Measurements from ENCODE around the gene BTBD16. TPM values are rescaled to one million over a fixed set of nuclear protein-coding genes. Genes with fewer than 3 reads are reported as not detected.

Gene BTBD16
- total and polyA plus RNA-seq, 10 of the 15 experiments (the other 5 are each of a cell fraction or from before 2014, with no cell fraction given) = 0.11 TPM; not detected in 9

DNA sequence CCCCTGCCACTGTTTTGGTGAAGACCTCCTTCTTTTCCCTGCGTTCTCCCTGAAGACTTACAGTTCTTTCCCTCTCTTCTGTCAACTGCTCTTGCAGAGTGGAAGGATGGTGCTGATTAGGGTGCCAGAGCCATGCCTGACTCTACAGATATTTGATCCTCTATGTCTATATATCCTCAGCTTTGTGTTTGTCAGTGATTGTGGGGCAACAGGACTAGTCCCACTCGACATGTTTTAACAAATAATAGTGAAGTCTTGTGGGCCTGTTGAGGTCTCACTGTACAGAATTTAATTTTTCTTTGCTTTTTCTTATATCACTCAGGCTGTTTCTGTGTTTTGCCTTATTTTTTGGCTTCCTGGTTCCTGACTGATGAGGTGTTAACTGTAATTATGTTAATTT lies 108.4 kb downstream of the BTBD16 start:
- Histone ChIP-seq H3K27me3 (replicated peaks in 1 of 2; ENCODE audit: control insufficient read depth in 2 of 2, insufficient read depth in 2 of 2, low read length in 1 of 2) (no peaks in the 10 kb centered on the region; a peak in 1 of 4 replicates), H3K4me2 (ENCODE audit: control insufficient read depth, insufficient read depth) (no peak overlapping the region), H3K4me3 (no peak overlapping the region), H3K79me2 (ENCODE audit: control insufficient read depth, insufficient read depth, low read length) (no peaks in the 10 kb centered on the region), H3K9me3 (replicated peaks; ENCODE audit: control insufficient read depth, insufficient read depth, low read length) (no peaks in the 10 kb centered on the region), H2AFZ (ENCODE audit: control insufficient read depth, low read depth, low read length) (no peak overlapping the region), H3K9ac (ENCODE audit: control insufficient read depth, insufficient read depth, low read length) (no peak overlapping the region), H3K27ac (ENCODE audit: control insufficient read depth, insufficient read depth) (no peak overlapping the region), H3K4me1 (ENCODE audit: control insufficient read depth, insufficient read depth, low read length) (peaks cover 6% of the 10 kb centered on the region), H4K20me1 (ENCODE audit: control insufficient read depth, insufficient read depth) (no peaks in the 10 kb centered on the region), H3K36me3 (ENCODE audit: control insufficient read depth in 2 of 2, insufficient read depth in 2 of 2, low read length in 1 of 2) (no peaks in the 10 kb centered on the region)
- POLR2A ChIA-PET = no interaction called here
- no peak for ATAC-seq
- RAD21 ChIA-PET (ENCODE audit: unreplicated experiment) = no interaction called here
- WGBS (ENCODE audit: insufficient coverage, insufficient replicate concordance, low lambda C conversion rate, missing lambda C conversion rate) = 63% methylated on average over 2 of the region's 2 CpGs
- BruUV-seq (replicated peaks) = no TSS peak
- TF ChIP-seq POLR2AphosphoS5 (IDR thresholded peaks at IDR 0.05; ENCODE audit: low read length) (no peak), KDM1A (IDR thresholded peaks at IDR 0.05; ENCODE audit: borderline replicate concordance) (no peak), MYC (IDR thresholded peaks at IDR 0.05; ENCODE audit: insufficient read depth, insufficient read length, insufficient replicate concordance, low read length, severe bottlenecking) (no peak), CHD4 (IDR thresholded peaks at IDR 0.05) (no peak), HDAC6 (IDR thresholded peaks at IDR 0.05; ENCODE audit: unreplicated experiment) (no peak), MTA3 (IDR thresholded peaks at IDR 0.05; ENCODE audit: borderline replicate concordance, low read length) (no peak), BCL11A (IDR thresholded peaks at IDR 0.05; ENCODE audit: low read depth, low read length) (no peak), HDAC2 (IDR thresholded peaks at IDR 0.05) (no peak)
- TF ChIP-seq, protein P1, sequence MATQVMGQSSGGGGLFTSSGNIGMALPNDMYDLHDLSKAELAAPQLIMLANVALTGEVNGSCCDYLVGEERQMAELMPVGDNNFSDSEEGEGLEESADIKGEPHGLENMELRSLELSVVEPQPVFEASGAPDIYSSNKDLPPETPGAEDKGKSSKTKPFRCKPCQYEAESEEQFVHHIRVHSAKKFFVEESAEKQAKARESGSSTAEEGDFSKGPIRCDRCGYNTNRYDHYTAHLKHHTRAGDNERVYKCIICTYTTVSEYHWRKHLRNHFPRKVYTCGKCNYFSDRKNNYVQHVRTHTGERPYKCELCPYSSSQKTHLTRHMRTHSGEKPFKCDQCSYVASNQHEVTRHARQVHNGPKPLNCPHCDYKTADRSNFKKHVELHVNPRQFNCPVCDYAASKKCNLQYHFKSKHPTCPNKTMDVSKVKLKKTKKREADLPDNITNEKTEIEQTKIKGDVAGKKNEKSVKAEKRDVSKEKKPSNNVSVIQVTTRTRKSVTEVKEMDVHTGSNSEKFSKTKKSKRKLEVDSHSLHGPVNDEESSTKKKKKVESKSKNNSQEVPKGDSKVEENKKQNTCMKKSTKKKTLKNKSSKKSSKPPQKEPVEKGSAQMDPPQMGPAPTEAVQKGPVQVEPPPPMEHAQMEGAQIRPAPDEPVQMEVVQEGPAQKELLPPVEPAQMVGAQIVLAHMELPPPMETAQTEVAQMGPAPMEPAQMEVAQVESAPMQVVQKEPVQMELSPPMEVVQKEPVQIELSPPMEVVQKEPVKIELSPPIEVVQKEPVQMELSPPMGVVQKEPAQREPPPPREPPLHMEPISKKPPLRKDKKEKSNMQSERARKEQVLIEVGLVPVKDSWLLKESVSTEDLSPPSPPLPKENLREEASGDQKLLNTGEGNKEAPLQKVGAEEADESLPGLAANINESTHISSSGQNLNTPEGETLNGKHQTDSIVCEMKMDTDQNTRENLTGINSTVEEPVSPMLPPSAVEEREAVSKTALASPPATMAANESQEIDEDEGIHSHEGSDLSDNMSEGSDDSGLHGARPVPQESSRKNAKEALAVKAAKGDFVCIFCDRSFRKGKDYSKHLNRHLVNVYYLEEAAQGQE (IDR thresholded peaks at IDR 0.05; ENCODE audit: low read depth, low read length) = no peak
- TF ChIP-seq, protein P2, sequence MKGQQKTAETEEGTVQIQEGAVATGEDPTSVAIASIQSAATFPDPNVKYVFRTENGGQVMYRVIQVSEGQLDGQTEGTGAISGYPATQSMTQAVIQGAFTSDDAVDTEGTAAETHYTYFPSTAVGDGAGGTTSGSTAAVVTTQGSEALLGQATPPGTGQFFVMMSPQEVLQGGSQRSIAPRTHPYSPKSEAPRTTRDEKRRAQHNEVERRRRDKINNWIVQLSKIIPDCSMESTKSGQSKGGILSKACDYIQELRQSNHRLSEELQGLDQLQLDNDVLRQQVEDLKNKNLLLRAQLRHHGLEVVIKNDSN (IDR thresholded peaks at IDR 0.05; ENCODE audit: borderline replicate concordance, extremely low read length, insufficient read depth, low read depth, low read length) = no peak
- TF ChIP-seq, protein P3, sequence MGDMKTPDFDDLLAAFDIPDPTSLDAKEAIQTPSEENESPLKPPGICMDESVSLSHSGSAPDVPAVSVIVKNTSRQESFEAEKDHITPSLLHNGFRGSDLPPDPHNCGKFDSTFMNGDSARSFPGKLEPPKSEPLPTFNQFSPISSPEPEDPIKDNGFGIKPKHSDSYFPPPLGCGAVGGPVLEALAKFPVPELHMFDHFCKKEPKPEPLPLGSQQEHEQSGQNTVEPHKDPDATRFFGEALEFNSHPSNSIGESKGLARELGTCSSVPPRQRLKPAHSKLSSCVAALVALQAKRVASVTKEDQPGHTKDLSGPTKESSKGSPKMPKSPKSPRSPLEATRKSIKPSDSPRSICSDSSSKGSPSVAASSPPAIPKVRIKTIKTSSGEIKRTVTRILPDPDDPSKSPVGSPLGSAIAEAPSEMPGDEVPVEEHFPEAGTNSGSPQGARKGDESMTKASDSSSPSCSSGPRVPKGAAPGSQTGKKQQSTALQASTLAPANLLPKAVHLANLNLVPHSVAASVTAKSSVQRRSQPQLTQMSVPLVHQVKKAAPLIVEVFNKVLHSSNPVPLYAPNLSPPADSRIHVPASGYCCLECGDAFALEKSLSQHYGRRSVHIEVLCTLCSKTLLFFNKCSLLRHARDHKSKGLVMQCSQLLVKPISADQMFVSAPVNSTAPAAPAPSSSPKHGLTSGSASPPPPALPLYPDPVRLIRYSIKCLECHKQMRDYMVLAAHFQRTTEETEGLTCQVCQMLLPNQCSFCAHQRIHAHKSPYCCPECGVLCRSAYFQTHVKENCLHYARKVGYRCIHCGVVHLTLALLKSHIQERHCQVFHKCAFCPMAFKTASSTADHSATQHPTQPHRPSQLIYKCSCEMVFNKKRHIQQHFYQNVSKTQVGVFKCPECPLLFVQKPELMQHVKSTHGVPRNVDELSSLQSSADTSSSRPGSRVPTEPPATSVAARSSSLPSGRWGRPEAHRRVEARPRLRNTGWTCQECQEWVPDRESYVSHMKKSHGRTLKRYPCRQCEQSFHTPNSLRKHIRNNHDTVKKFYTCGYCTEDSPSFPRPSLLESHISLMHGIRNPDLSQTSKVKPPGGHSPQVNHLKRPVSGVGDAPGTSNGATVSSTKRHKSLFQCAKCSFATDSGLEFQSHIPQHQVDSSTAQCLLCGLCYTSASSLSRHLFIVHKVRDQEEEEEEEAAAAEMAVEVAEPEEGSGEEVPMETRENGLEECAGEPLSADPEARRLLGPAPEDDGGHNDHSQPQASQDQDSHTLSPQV (IDR thresholded peaks at IDR 0.05) = no peak
- SMC1A ChIA-PET (ENCODE audit: uncharacterized antibody, unreplicated experiment) = no interaction called here
- intact Hi-C loops (cut with micrococcal nuclease; ENCODE audit: unreplicated experiment) = no loop called here
- FAIRE-seq = no peak
- DNase-seq (ENCODE audit: low read depth, low spot score) = no peak
- in situ Hi-C loops (cut with MboI) = no loop called here
- CTCF ChIA-PET = interaction anchor here (0.7 kb wide), 1 partner anchor 11 kb away, joined by 3 read pairs; no protein-coding TSS in a partner anchor
